CD4-positive, alpha-beta T cell treated with Interleukin-4 for 1 hour (primary cell): ENCODE results near the gene POLR2L.

Source experiments
- DNase-seq, 2 donors: peaks; one replicate each; pipeline ENCODE4 v3.0.0-alpha.2; 2020 to 2022

Gene POLR2L

DNA sequence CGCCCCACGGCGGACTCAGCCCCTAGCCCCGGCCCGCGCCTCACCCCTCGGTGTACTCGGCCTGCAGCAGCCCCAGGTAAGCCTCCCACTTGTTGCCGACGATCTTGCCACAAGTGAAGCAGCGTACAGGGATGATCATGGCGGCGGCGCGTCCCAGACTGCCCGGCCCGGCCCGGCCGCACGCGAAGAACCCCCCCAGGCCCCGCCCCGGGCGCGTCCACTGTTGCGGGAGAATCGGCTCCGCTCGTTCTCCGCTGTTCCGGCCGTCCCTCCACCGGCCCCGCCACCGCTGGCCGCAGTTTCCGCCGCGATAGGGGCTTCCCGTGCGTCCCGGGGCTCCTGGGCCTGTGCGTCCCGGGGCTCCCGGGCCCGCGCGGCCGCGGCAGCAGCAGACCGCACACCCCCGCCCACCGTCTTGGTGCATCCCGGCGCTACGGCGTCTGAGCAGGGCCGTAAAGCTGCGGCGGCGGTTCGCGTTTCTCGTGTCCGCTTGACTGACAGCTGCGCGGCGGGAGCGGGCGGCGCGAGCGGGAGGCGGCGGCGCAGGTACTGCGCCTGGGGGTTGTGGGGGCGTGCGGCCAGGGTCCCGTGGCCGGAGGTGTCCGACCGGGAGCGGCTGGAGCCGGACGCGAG is at the start of gene POLR2L, which contains the start of gene TSPAN4:
Gene POLR2L, minus strand, starts transcription at position 160 of the 633 bp plus-strand sequence. Its CDS starts 21 bp downstream, at position 139.
Gene TSPAN4, plus strand, starts transcription at position 483 of the 633 bp plus-strand sequence. CDS start 7,453 bp downstream, outside the sequence.
- DNase-seq, result peak; percentile 85 to 90

DNA sequence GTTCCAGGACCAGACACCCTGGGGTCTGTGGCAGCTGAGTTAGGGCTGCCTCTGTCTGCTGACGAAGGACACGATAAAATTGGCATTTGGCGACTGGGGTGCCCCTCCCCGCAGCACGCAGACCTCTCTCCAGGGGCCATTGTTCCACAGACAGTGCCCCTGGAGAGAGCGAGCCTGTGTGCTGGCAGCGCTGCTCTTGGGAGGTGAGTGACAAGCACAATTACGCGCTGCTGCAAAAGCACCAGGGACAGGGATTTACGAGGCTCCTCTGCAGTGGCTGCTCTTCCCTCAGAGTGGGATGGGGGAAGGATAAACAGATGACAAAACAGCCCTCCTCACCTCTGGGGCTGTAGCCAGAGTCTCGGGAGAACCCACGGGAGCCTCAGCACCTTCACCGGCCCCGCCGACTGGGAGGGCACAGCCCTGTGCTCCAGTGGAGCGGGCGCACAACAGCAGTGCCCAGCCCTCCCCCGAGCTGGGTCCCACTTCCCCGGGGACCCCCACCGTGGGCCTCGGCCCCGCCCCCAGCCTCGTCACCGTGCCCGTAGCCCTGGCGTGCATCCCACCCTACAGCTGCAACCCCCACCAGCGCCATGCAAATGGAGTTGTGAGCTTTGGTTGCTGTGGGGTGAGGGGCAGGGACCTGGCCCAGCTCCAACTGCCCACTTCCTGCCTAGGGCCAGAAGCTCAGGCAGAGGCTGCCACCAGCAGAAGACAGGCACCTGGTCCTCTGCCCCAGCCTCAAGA is 48.6 kb upstream of the POLR2L start:
- no peak for DNase-seq

DNA sequence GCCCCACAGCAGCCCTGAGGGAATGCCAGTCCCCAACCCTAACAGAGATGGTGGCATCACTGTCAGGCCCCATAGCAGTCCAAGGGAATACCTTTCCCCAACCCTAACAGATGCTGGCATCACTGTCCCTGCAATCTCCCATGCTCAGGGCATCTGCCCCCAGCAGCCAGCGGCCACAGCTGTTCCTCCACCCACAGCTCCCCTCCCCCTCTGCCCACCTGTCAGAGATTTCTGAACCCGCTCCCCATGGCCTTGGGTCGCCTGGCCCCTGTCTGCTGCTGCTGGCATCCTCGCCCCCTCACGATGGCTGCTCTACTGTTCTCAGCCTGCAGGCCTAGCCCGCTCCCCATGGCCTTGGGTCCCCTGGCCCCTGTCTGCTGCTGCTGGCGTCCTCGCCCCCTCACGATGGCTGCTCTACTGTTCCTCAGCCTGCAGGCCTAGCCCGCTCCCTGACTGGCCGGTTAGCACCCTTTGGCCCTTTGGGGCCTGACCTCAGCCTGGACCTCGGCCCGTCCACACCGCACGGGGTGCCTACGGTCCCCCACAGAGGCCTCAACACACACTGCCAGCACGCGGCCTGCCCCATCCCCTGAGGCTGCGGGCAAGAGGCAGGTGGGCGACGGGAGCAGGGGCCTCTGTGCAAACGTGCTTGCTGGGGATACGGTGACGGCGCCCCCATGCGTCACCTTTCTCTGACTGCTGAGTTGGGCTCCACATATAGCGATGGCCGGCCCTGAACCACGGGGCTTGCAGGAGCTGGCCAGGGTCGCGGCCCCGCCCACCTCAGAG is 47.6 kb upstream of the POLR2L start:
- DNase-seq, result no peak

DNA sequence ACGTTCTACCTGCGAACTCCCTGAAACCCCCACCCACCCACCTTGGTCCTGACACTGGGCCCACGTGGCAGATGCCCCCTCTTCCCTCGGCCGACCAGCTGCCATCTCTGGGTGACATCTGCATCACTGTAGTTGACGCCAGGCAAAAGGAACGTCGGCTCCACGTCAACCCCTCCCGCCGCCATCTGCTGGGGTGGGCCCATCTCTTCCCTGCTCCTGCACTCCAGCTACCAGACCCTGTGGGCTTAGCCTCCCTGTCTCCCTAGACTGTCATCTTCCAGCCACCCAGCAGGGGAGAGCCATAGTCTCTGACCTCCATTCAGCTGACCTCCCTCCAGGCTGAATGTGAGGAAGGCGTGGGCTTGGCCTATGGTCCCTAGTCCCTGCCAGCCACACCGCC is 46.9 kb upstream of the POLR2L start:
- no peak for DNase-seq

DNA sequence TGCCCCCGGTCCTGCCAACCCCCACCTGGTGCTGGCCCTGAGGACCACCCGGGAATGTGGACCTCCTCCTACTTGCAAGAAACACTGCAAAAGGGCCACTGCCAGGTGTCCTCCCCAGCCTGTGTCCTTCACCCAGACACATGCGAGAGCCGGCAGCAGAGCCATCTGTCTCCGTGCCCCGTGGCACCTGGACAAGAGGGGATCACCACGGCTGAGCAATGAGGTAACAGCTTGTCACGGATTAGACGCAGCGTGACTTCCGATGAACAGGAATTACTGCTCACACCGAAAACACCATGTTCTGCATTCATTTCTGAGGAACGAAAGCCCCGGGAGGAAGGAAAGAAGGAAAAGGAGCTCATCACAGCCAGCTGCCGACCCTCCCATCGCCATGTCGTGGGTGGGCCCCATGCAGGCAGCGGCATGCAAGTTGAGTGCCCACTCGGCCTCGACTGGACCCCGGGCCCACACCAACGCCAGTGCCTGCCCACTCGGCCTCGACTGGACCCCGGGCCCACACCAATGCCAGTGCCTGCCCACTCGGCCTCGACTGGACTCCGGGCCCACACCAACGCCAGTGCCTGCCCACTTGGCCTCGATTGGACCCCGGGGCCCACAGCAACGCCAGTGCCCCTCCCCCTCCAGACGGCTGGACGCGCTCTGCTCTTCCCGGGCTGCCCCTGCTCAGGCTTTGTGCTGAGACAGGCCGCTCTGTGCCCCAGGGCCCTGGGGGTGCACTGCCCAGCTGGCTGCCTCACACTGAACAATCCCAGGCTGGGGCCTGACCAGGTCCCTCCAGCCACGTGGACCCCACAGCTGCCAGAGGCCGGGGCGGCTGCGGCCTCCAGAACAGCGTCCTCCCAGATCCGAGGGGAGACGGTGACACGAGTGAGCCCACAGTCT is 46.2 kb upstream of the POLR2L start:
- no peak for DNase-seq

DNA sequence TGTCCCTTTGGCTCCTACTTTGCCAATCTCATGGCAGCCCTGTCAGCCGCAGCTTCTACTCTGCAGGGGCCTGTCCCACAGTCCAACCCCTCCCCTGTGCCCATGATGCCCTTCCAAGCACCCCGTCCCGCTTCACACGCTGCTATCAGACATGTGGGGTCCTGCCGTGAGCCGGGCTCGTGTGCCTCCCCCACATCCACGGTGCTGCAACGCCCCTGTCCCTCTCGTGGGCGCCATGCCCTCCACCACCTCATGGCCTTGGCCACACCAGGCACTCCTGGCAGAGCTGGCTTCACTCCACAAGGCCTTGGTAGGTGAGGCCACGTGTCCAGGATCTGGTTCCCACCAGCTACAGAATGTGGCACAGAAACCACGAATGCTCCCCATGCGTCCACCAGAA is 45.3 kb upstream of the POLR2L start:
- DNase-seq, result no peak

DNA sequence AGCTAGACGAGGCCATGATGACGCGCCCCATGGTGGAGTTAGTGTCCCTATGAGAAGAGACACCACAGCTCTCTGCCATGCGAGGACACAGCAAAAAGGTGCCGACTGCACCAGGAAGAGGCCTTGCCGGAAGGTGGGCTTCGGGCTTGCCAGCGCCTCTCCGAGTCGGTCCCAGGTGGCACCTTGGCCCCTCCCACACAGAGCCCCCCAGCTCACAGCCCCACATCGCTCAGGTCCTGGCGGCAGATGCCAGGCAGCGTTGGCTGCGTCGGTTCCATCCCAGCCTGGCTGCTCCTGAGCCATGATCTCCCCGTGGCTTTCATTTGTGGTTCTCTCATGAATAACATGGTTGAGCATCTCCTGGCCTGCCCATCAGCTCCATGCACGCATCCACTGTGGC is 44.2 kb upstream of the POLR2L start:
- DNase-seq, result no peak

DNA sequence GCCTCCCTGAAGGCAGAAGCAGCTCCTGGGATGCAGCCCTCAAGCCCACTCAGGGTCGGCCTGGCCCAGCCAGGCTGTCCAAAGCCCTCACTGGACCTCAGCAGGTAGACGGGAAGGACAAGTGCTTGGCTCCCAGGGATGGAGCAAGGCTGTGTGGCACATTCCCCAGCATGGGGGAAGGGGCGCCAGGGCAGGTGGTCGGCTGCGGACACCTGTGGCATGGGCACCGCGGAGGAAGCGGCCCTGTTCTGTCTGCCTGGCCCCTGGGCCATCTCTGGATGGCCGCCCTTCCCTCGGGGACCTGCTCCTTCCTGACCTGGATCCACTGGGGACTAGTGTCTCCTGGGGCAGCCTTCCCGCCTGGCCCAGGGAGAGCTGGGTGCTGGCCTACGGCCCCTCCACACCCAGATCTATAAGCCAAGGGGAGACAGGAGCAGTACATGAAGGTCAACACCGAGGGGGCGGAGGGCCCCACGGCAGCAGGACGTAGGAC is 42.3 kb upstream of the POLR2L start:
- DNase-seq, result no peak

DNA sequence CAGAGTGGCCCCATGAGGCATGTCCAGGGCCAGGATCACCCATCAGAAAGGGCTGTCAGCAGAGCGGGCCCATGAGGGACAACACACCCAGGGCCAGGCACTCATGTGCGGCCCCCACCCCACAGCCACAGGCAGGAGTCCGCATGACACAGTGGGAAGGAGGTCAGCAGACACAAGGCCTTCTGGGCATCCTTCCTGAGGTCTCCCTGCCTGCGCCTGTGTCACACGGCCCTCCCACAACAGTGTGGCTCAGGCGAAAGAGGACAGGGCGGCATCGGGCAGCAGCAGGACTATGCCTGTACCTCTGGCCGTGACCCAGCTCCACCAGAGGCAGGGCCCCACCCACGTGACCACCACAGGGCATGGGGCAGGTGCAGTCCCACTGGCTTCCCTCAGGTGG is 41.2 kb upstream of the POLR2L start:
- DNase-seq, result no peak

DNA sequence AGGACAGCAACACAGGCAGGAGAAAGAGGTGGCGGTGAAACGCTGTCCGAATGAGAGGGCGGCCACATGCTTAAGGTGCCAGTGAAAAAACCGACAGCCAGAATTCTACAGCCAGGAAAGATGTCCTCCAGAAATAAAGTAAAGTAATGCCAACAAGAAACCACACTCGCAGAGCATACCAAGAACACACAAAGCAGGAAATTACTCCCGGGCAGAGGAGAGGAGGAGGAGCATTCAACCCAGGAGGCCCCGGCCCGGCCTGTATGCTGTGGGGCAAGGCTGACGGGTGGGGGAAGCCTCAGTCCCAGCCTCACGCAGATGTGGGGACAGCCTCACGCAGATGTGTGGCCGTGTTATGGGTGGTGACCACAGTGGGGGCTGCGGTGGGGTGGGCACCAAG is 40.3 kb upstream of the POLR2L start:
- no peak for DNase-seq

DNA sequence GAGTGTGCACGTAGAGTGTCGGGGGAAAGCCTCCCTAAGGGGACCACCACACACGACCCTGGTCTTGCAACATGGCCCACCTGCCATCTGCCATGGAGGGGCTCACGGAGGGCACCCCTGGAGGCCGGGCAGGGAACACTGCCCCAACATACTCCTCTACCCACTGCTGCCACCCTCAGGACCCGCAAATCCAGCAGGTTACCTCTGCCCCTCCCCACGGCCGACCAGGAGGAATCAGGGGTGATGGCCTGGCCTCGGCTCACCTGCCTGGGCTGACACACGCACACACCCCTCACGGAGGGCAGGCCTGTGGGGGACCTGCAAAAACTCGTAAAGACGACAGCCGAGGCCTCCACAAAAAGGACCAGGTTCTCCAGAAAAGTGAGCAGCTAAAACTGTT is 38.1 kb upstream of the POLR2L start:
- no peak for DNase-seq

DNA sequence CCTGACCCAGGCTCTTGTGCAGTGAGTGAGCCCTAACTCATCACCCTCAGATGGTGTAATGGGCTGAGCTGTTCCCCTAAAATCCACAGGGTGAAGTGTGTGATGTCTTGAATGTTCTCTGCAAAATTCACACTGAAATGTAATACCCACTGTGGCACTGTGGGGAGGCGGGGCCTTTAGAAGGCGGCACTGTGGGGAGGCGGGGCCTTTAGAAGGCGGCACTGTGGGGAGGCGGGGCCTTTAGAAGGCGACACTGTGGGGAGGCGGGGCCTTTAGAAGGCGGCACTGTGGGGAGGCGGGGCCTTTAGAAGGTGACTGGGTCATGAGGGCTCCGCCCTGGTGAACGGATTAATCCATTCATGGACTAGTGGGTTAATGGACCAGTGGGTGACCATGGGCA is 35.2 kb upstream of the POLR2L start:
- DNase-seq, result peak; percentile 7 to 15

DNA sequence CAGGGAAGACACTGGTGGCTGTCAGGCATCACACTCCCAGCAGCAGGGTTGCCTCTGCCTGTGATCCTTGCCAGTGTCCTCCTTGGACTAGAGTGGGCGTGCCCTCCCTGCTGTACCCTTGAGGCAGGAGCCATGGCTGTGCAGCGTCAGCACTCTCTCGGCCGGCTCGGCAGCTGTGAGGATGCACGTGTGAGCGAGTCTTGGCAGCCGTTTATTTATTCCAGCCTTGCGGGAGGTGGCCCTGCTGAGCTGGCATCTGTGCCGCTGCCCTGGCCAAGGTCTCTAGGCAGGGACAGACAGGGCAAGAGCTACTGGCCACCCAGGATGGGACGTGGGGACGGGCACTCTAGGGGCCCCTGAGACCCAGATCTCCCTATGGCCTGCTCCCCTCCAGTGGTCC is 34.2 kb upstream of the POLR2L start:
- no peak for DNase-seq

DNA sequence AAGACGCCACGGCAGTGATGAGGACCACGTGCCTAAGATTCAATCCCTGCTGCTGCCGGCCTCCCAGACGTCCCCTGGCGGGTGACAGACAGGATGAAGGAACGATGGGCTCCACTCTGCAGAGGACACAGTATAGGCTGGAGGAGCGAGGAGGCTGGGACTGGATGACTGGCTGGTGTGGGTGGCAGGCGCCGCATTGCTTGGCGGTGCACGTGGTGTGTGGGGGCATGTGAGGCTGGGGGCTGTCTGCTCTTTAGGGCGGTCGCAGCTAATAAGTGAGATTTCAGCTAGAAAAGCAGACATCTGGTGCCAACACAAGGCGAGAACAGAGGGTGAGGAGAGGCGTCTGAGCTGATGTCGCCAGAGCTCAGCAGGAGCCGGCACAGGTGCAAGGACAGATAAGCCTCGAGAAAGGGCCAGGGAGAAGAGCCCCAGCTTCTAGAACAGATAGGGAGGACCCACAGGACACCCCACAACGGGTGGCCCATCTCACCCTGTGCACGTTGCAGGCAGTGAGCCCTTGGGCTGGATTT is 33.5 kb upstream of the POLR2L start:
- DNase-seq, result no peak

DNA sequence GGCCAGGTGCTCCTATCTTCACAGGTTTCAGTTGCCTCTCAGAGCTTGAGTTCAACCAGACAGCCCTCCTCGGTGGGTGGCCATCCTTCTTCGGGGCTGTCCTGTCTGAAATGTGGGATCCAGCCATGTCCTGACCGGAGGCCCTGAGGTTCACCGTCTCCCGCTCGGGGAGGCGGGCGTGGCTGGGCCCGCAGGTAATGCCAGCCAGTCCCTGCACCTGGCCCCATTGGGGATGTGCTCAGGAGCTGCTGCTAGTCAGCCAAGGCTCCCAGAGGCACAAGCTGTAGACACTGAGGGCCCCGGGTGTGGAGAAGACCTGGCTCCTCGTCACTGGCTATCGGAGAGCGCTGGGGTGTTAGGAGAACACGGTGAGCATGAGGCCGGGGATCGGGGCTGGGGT is 32.9 kb upstream of the POLR2L start:
- no peak for DNase-seq

DNA sequence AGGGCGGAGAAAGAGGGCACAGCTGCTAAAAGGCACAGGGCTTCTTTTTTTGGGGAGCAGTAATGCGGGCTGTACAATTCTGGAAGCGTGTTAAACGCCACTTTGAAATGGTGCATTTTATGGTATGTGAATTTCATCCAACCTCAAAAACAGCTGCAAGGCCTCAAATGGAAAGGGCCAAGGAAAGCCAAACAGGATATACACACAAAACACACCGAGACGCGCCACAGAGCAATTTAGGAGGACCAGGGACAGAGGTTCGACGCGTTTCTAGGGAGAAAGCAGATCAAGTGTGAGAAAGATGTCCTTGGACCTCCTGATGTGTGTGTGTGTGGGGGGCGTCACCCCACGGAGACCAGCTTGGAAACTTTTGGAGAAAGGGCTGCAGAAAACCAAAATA is 31.4 kb upstream of the POLR2L start:
- DNase-seq, result no peak

DNA sequence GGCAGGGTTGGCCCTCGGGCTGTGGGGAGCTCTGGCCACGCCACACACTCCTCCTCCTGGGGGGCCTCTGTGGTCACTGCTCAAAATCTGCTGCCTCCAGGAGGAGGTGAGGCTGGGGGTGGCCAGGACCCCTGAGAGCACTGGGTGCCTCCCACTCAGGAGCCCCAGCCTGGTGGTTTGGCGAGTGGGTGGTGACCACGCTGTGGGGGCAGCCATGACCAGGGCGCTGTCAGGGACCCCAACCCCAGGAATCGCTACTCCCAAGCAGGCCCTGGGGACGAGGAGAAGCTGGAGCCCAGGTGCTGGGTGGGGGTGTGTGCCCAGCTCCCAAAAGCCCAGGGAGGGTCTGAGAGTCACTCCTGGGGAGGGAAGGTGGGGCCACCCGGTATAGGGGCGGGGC is 30.5 kb upstream of the POLR2L start:
- DNase-seq, result no peak

DNA sequence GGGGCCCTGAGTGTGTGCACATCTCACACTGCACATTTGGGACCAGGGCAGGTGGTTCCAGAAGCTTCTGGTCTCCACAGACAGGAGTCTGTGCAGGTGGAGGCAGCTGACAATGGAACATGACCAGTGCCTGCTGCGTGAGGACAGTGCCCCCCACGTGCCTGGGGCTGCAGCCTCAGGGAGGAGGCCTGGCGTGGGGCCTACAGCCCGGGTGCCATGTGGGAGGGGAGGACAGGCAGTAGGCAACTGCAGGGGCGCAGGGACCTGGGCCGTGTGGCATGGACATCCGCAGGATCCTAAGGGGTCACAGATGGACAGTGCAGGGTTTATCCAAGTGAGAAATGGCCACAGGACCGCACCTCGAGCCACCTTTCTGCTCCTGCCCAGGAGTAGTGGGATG is 29.1 kb upstream of the POLR2L start:
- no peak for DNase-seq

DNA sequence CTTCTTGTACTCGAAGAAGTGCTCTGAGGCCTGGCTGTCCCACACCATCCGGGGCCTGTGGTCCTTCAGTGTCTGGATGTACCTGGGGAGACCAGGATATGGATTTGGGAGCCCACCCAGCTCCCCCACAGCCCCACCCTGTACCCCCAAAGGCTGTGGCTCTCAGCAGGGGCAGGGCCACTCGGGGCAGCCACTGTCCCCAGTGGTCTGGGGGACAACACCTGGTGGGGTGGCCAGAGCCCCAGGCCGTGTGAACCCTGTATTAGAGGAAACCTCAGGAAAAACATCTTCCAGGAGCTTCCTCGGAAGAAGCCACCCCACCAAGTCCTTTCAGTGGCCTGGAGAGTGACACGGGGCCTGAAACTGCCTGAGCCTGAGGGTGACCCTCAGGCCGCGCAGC is 28.1 kb upstream of the POLR2L start:
- DNase-seq, result no peak

DNA sequence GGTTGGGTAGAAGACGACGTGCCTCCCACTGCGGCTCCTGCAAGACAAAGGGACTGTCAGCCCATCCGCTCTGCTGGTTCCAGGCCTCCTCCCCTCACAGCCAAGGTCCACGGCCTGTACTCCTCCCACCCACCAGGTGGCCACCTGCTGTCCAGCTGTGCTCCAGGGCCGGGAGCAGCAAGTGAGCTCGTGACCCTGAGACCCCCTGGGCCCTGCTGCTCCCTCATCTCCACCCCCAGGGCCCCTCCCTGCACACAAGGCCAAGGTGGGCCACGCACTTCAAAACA is 27.7 kb upstream of the POLR2L start:
- no peak for DNase-seq

DNA sequence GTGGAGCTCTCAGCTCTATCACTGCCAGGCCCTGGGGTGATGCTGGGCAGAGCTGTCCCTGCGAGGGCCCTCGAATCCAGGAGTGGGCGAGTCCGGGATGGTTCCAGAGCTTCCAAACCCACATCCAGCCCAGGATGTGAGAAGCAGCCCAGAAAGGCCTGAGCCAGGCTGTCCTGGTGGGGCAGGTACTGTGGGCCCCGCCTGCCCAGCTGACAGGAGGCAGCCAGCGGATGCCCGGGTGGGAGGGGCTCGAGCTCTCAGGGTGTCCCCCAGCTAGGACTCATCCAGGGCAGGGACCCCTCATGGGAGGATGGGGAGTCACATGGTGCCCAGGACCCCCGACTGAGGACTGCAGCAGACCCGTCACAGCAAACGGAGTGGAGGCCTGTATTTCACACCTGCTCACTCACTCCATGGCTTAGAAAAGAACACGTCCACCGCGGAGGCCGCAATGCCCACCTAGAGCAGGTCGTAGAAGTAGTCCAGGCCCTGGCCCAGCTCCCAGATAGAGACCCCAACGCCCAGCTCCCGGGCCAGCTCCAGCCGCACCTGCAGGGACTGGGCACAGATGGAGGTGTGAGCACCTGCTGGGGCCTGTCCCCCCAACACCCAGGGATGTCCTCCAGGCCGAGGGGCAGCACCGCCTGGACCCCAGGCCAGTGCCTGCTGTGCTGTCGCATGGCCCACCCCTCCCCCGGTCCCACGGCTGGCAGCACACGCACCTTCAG is 27.2 kb upstream of the POLR2L start:
- DNase-seq, result no peak

DNA sequence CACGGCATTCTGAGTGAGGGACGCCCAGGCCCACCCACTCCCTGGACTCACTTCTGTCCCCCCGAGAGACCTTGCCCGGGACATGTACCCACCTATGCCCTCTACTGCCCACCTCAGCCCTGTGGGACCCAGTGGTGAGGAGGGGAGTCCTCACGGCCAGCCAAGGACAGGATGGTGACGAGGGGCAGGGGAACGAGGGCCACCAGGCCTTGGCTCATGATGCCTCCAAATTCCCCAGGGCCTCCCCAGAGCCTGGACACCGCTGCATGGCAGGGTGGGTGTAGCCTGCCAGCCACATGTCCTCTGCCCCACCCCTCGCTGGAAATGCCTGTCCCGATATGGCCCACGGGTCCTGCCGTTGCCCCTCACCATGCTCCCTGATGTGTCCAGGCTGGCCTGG is 26.5 kb upstream of the POLR2L start:
- DNase-seq, result no peak
